ENCODE results near the gene TXNDC2. TPM values are rescaled to one million over a fixed set of nuclear protein-coding genes. Genes with fewer than 3 reads are reported as not detected.
"Not testable (repeated sequence)": the region's sequence is repeated elsewhere in the genome, so short reads cannot be mapped to it uniquely, and the experiment has no call there.

Gene TXNDC2
- total RNA-seq, 2 donors from 2014 or later, result not detected

- ATAC-seq (replicated peaks), result no peak
- no peaks in the 10 kb centered on the region for H3K9me3 Mint-ChIP-seq
- no peak overlapping the region for H3K27ac Mint-ChIP-seq
- H3K4me1 Mint-ChIP-seq, result no peaks in the 10 kb centered on the region
- no peaks in the 10 kb centered on the region for H3K36me3 Mint-ChIP-seq (ENCODE audit: low read depth)
- H3K4me3 Mint-ChIP-seq, result no peak overlapping the region
- H3K27me3 Mint-ChIP-seq, result peaks cover 4% of the 10 kb centered on the region
Measured at GRCh38 chr18:9884532-9885140, 1.1 kb upstream of the TXNDC2 start.

- no peaks in the 10 kb centered on the region for H3K9me3 Mint-ChIP-seq
- no peak overlapping the region for H3K4me3 Mint-ChIP-seq
- no peaks in the 10 kb centered on the region for H3K36me3 Mint-ChIP-seq (ENCODE audit: low read depth)
- H3K27ac Mint-ChIP-seq, result no peak overlapping the region
- no peak for ATAC-seq (replicated peaks)
- H3K27me3 Mint-ChIP-seq, result peaks cover 4% of the 10 kb centered on the region
- no peaks in the 10 kb centered on the region for H3K4me1 Mint-ChIP-seq
Measured at GRCh38 chr18:9886005-9886348, 204 bp downstream of the TXNDC2 start.

DNA sequence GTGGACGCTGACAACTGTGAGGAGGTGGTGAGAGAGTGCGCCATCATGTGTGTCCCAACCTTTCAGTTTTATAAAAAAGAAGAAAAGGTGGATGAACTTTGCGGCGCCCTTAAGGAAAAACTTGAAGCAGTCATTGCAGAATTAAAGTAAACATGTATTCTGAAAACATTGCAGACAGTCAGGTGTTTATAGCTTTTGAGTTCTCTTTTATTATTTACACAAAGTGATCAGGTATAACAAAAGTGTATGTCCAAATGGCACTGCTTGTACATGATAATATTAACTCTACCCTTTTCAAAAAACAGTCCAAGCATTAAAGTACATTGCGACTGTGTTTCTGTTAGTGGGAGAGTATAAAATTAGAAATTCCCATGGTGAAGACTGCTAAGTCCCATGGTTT, 2.2 kb downstream of the TXNDC2 start:
- Mint-ChIP-seq H3K36me3 (ENCODE audit: low read depth) (no peaks in the 10 kb centered on the region), H3K27me3 (peaks cover 4% of the 10 kb centered on the region), H3K4me1 (no peaks in the 10 kb centered on the region), H3K4me3 (no peak overlapping the region), H3K9me3 (no peaks in the 10 kb centered on the region), H3K27ac (no peak overlapping the region)
- ATAC-seq (replicated peaks), result no peak

DNA sequence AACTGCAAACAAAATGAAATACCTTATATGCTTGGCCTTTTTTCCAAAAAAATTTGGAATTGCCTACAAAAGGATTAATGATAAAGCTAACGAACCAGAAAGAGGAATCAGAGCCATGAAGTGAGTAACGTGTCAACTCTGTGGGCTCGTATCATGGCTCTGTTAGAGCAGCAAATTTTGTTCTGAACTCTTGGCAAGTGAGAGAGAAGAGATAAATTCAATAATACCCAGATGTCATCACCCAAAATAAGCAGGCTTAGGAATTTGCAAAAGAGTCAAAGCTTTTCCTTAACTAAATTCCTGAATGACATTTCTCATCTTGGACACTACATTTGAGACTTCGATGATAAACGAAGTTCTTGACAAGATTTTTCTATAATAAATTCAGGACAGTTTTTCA, 4.4 kb downstream of the TXNDC2 start:
- H3K9me3 Mint-ChIP-seq, result no peaks in the 10 kb centered on the region
- no peaks in the 10 kb centered on the region for H3K4me1 Mint-ChIP-seq
- no peak for ATAC-seq (replicated peaks)
- no peaks in the 10 kb centered on the region for H3K36me3 Mint-ChIP-seq (ENCODE audit: low read depth)
- peaks cover 3% of the 10 kb centered on the region for H3K27me3 Mint-ChIP-seq
- no peak overlapping the region for H3K27ac Mint-ChIP-seq
- no peak overlapping the region for H3K4me3 Mint-ChIP-seq

- Mint-ChIP-seq H3K9me3 (no peaks in the 10 kb centered on the region), H3K4me3 (no peak overlapping the region), H3K27me3 (no peaks in the 10 kb centered on the region), H3K27ac (no peak overlapping the region), H3K4me1 (no peaks in the 10 kb centered on the region), H3K36me3 (ENCODE audit: low read depth) (no peaks in the 10 kb centered on the region)
- no peak for ATAC-seq (replicated peaks)
Measured at GRCh38 chr18:9890957-9891356, 5.2 kb downstream of the TXNDC2 start.

DNA sequence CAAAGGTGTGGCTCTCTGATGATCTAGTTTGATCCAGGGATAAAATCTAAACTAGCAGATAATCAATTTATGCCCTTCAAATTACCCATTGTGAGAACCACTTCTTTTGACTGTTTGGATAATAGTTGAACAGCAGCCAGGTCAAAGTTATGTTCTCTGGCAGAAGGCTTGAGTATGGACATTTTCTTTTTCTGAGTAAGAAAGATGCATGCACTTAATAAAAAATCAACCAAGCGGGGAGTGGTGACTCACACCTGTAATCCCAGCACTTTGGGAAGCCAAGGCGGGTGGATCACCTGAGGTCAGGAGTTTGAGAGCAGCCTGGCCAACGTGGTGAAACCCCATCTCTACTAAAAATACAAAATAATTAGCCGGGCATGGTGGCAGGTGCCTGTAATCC, 5.7 kb downstream of the TXNDC2 start:
- not testable (repeated sequence) for H3K4me1 Mint-ChIP-seq

GRCh38 chr18:9894454-9895068, 8.8 kb downstream of the TXNDC2 start:
- H3K36me3 Mint-ChIP-seq (ENCODE audit: low read depth), result no peaks in the 10 kb centered on the region
- ATAC-seq (replicated peaks), result peak; percentile 38

More for the DNA sequence above, 5.7 kb downstream of the TXNDC2 start:
- not testable (repeated sequence) for H3K27ac Mint-ChIP-seq; H3K36me3 Mint-ChIP-seq (ENCODE audit: low read depth); ATAC-seq (replicated peaks); H3K9me3 Mint-ChIP-seq; H3K4me3 Mint-ChIP-seq; H3K27me3 Mint-ChIP-seq

DNA sequence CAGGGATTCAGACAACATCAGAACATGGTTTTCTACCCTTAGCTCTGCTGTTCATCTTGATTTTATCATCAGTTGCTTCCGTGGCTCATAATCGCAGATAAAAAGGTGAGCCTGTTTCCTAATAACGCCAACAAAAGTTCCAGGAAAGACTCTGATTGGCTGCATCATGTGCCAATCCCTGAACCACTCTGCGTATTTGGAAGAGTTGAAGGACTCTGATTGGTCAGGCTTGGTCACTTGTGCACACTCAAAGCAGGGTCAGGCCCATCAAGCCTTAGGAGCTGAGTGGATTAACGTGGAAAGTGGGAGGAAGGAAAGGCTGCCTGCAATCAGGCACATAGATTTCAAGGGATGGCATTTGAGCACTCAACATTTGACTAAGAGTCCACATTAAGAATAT, 11.4 kb downstream of the TXNDC2 start:
- no peaks in the 10 kb centered on the region for H3K36me3 Mint-ChIP-seq (ENCODE audit: low read depth)
- H3K4me1 Mint-ChIP-seq, result peaks cover 5% of the 10 kb centered on the region
- H3K4me3 Mint-ChIP-seq, result no peak overlapping the region
- no peak overlapping the region for H3K27ac Mint-ChIP-seq
- H3K9me3 Mint-ChIP-seq, result no peaks in the 10 kb centered on the region
- ATAC-seq (replicated peaks), result no peak
- no peaks in the 10 kb centered on the region for H3K27me3 Mint-ChIP-seq

More at GRCh38 chr18:9894454-9895068, 8.8 kb downstream of the TXNDC2 start:
- H3K4me1 Mint-ChIP-seq, result peaks cover 5% of the 10 kb centered on the region
- no peak overlapping the region for H3K27ac Mint-ChIP-seq
- no peaks in the 10 kb centered on the region for H3K27me3 Mint-ChIP-seq
- no peak overlapping the region for H3K4me3 Mint-ChIP-seq
- no peaks in the 10 kb centered on the region for H3K9me3 Mint-ChIP-seq

- ATAC-seq (replicated peaks); H3K27ac Mint-ChIP-seq; H3K36me3 Mint-ChIP-seq (ENCODE audit: low read depth); H3K9me3 Mint-ChIP-seq; H3K27me3 Mint-ChIP-seq; H3K4me3 Mint-ChIP-seq; H3K4me1 Mint-ChIP-seq: not testable (repeated sequence)
Measured at GRCh38 chr18:9897787-9898291, 12.1 kb downstream of the TXNDC2 start.

DNA sequence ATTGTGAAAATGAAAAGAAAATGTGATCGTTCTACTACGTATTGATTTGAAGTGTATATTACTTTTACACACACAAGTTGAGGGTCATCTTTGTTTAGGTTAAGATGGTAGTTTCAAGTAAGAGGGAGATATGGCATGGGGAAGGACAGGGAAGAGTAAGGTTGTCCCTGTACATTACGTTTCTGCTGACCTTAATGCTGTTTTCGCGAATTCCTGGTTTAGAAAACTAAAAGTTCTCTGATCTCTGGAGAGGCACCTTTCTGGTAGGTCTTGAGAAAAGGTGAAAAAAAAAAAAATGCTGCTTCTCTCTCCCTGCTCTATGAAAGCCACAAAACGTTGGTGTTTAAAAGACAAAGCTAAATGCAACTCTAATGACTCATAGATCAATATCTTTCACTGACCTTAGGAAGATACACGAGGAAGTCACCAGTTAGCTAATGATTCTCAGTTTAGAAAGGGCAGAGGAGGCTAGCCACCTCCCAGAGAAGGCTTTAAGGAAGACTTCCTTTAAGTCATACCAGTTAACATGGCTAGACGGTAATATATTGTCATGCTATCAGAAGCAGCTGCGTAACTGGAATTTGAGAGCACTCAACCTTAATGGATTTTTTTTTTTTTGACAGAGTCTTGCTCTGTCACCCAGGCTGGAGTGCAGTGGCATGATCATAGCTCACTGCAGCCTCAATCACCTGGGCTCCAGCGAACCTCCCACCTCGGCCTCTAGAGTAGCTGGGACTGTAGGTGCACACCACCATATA, 13.2 kb downstream of the TXNDC2 start:
- peak; percentile 92 for ATAC-seq (replicated peaks)
- Mint-ChIP-seq H3K27me3 (peaks cover 3% of the 10 kb centered on the region), H3K9me3 (peaks cover 4% of the 10 kb centered on the region), H3K27ac (no peak overlapping the region), H3K4me3 (no peak overlapping the region), H3K36me3 (ENCODE audit: low read depth) (no peaks in the 10 kb centered on the region), H3K4me1 (peaks cover 5% of the 10 kb centered on the region)

- H3K36me3 Mint-ChIP-seq (ENCODE audit: low read depth); H3K4me1 Mint-ChIP-seq; ATAC-seq (replicated peaks); H3K27me3 Mint-ChIP-seq; H3K9me3 Mint-ChIP-seq; H3K27ac Mint-ChIP-seq; H3K4me3 Mint-ChIP-seq: not testable (repeated sequence)
Measured at GRCh38 chr18:9899550-9899930, 13.8 kb downstream of the TXNDC2 start.

DNA sequence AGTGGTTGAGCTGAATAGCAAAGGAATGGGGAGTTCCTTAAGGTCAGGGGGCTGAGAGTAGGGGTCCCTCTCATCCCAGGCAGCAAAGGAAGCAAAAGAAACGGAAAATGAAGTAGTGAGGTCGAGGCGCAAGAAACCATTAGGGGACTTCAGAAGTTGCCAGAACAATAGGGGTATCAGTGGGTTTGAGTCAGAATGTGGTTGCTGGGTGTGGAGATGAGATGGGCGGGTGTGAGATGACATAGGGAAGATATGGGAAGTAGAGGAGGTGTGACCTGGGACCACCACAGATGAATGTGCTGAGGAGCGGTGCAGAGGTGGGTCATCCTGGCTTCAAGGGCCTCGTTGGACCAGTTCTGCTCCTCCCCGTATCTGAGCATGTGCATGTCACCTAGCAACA, 14.9 kb downstream of the TXNDC2 start:
- H3K4me3 Mint-ChIP-seq, result no peak overlapping the region
- peaks cover 4% of the 10 kb centered on the region for H3K9me3 Mint-ChIP-seq
- no peak overlapping the region for H3K27ac Mint-ChIP-seq
- peaks cover 5% of the 10 kb centered on the region for H3K4me1 Mint-ChIP-seq
- peaks cover 8% of the 10 kb centered on the region for H3K27me3 Mint-ChIP-seq
- no peak for ATAC-seq (replicated peaks)
- no peaks in the 10 kb centered on the region for H3K36me3 Mint-ChIP-seq (ENCODE audit: low read depth)

GRCh38 chr18:9901377-9901776, 15.6 kb downstream of the TXNDC2 start:
- H3K4me1 Mint-ChIP-seq, result peaks cover 5% of the 10 kb centered on the region
- no peaks in the 10 kb centered on the region for H3K36me3 Mint-ChIP-seq (ENCODE audit: low read depth)
- H3K27me3 Mint-ChIP-seq, result peaks cover 13% of the 10 kb centered on the region
- H3K27ac Mint-ChIP-seq, result no peak overlapping the region
- no peak overlapping the region for H3K4me3 Mint-ChIP-seq
- ATAC-seq (replicated peaks), result no peak
- H3K9me3 Mint-ChIP-seq, result peaks cover 4% of the 10 kb centered on the region

GRCh38 chr18:9902264-9902663, 16.5 kb downstream of the TXNDC2 start:
- ATAC-seq (replicated peaks); H3K4me3 Mint-ChIP-seq; H3K9me3 Mint-ChIP-seq; H3K27ac Mint-ChIP-seq; H3K36me3 Mint-ChIP-seq (ENCODE audit: low read depth); H3K4me1 Mint-ChIP-seq: not testable (repeated sequence)
- H3K27me3 Mint-ChIP-seq, result peaks cover 17% of the 10 kb centered on the region

- no peak for ATAC-seq (replicated peaks)
- peaks cover 4% of the 10 kb centered on the region for H3K9me3 Mint-ChIP-seq
- H3K36me3 Mint-ChIP-seq (ENCODE audit: low read depth), result no peaks in the 10 kb centered on the region
- no peak overlapping the region for H3K4me3 Mint-ChIP-seq
- H3K27ac Mint-ChIP-seq, result no peak overlapping the region
- H3K27me3 Mint-ChIP-seq, result peaks cover 17% of the 10 kb centered on the region
- peaks cover 5% of the 10 kb centered on the region for H3K4me1 Mint-ChIP-seq
Measured at GRCh38 chr18:9902832-9903231, 17.1 kb downstream of the TXNDC2 start.
